ENCODE data around the gene CCDC28A.

DNA sequence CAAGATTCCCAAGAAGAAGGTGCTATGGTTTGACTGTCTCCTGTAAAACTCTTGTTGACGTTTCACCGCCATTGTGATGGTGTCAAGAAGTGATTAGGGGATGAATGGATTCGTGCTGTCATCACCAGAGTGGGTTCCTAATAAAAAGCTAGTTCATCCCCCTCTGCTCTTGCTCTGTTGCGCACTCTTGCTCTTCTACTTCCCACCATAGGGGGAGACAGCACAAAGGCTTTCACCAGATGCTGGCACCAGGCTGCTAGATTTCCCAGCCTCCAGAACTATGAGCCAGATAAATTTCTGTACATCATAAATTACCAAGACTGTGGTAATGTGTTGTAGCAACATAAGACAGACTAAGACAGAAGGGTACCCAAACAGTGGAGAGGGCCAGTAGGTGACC is 21.6 kb upstream of the CCDC28A start:
- TF ChIP-seq CTCF (IDR thresholded peaks at IDR 0.05; ENCODE audit: borderline replicate concordance, extremely low read depth, low read length, poor library complexity, severe bottlenecking) (peak; percentile 47), EZH2 (IDR thresholded peaks at IDR 0.05; ENCODE audit: borderline replicate concordance, low read depth, low read length, severe bottlenecking) (no peak)

All from DND-41 (cell line).